GM13976 (cell line): ENCODE measurements around the gene RBM33.

Experiments
- DNase-seq: peaks from one replicate; pipeline ENCODE4 v3.0.0; 2012; ENCODE audit warnings: low spot score
- CTCF ChIP-seq: IDR thresholded peaks from 2 replicates; pipeline ENCODE4 v1.5.1; 2012; ENCODE audit warnings: borderline replicate concordance, mild to moderate bottlenecking; ENCODE audit not compliant: insufficient read depth; ENCODE audit errors: extremely low read depth, missing control alignments, control extremely low read depth
- in situ Hi-C: fragments of 300-500 bp; cut with MboI; formaldehyde crosslinking; loops from one replicate; pipeline ENCODE4 v1.12.0; 2022; ENCODE audit warnings: low sequenced_read_pairs, mixed read lengths, inconsistent platforms; ENCODE audit not compliant: unreplicated experiment

RBM33 gene

GRCh38 chr7:155781433-155781832 is 137.0 kb downstream of the RBM33 start:
- in situ Hi-C loops, result no loop called here
- DNase-seq, result no peak
- no peak for TF ChIP-seq CTCF

- no peak for DNase-seq
- in situ Hi-C loops, result no loop called here
- no peak for TF ChIP-seq CTCF
These were observed 138.0 kb downstream of the RBM33 start for GRCh38 chr7:155782466-155782865.

GRCh38 chr7:155785536-155785935 is 141.1 kb downstream of the RBM33 start:
- DNase-seq, result no peak
- TF ChIP-seq CTCF, result no peak
- in situ Hi-C loops, result no loop called here

- no peak for DNase-seq
- in situ Hi-C loops, result no loop called here
- TF ChIP-seq CTCF, result no peak
These were observed 142.0 kb downstream of the RBM33 start for GRCh38 chr7:155786491-155786890.

GRCh38 chr7:155787171-155787851 is 142.8 kb downstream of the RBM33 start:
- TF ChIP-seq CTCF, result no peak
- in situ Hi-C loops, result no loop called here
- DNase-seq, result no peak

GRCh38 chr7:155788616-155789000 is 144.1 kb downstream of the RBM33 start:
- TF ChIP-seq CTCF, result no peak
- in situ Hi-C loops, result no loop called here
- no peak for DNase-seq
